WTC11 (cell line): Measurements from ENCODE around the gene HECW1. TPM values are rescaled to one million over a fixed set of nuclear protein-coding genes. Genes with fewer than 3 reads are reported as not detected.

Experiments used
- ATAC-seq: fragments of 200-7000 bp; cut with Tn5 transposase; 2 replicates; pipeline ENCODE4 v1.10.0; 2021; ENCODE audit warnings: mild to moderate bottlenecking, moderate library complexity
- CTCF ChIA-PET: fragments of 300-600 bp; sonication (Branson Sonifier 250); formaldehyde crosslinking; loops from one replicate; lab custom pipeline; 2021; ENCODE audit warnings: antibody characterized with exemption; lab: Charles Lee
- POLR2A ChIA-PET: fragments of 350-600 bp; sonication (Branson Sonifier 250); formaldehyde crosslinking; loops from one replicate; lab custom pipeline; 2021; ENCODE audit warnings: antibody characterized with exemption; lab: Charles Lee
- DNase-seq: peaks from one replicate; pipeline ENCODE4 v3.0.0; 2021; ENCODE audit warnings: low spot score
- H3K27ac Mint-ChIP-seq: 2 replicates; pipeline ENCODE4 v1.8.0; 2021; ENCODE audit warnings: mixed read lengths
- H3K27me3 Mint-ChIP-seq: 2 replicates; pipeline ENCODE4 v1.8.0; 2021; ENCODE audit warnings: low read depth, mild to moderate bottlenecking, moderate library complexity, mixed read lengths
- H3K36me3 Mint-ChIP-seq: 2 replicates; pipeline ENCODE4 v1.8.0; 2021; ENCODE audit warnings: mixed read lengths
- H3K4me1 Mint-ChIP-seq: 2 replicates; pipeline ENCODE4 v1.8.0; 2022; ENCODE audit warnings: mixed read lengths
- H3K4me3 Mint-ChIP-seq: 2 replicates; pipeline ENCODE4 v1.8.0; 2021; ENCODE audit warnings: mild to moderate bottlenecking, moderate library complexity, mixed read lengths
- H3K9me3 Mint-ChIP-seq: 2 replicates; pipeline ENCODE4 v1.8.0; 2021; ENCODE audit warnings: mixed read lengths
- AFF4 ChIP-seq: sonication (generic); formaldehyde crosslinking; IDR thresholded peaks from 2 replicates; pipeline ENCODE4 v1.8.1; 2023; ENCODE audit warnings: mild to moderate bottlenecking, missing genetic modification reagents, borderline replicate concordance
- AR ChIP-seq: fragments of 250-450 bp; sonication (Bioruptor Pico); IDR thresholded peaks from 2 replicates; pipeline ENCODE4 v1.9.0; 2021; ENCODE audit warnings: mild to moderate bottlenecking
- ATF6 ChIP-seq: sonication (generic); formaldehyde crosslinking; IDR thresholded peaks from 2 replicates; pipeline ENCODE4 v1.8.1; 2023; ENCODE audit warnings: mild to moderate bottlenecking, missing genetic modification reagents
- E2F1 ChIP-seq: sonication (generic); formaldehyde crosslinking; IDR thresholded peaks from 2 replicates; pipeline ENCODE4 v1.8.0; 2022; ENCODE audit warnings: mild to moderate bottlenecking, missing genetic modification reagents
- ETV6 ChIP-seq: sonication (generic); formaldehyde crosslinking; IDR thresholded peaks from 2 replicates; pipeline ENCODE4 v1.8.1; 2022; ENCODE audit warnings: mild to moderate bottlenecking, missing genetic modification reagents
- HMGXB4 ChIP-seq: sonication (generic); formaldehyde crosslinking; IDR thresholded peaks from 2 replicates; pipeline ENCODE4 v1.8.1; 2023; ENCODE audit warnings: mild to moderate bottlenecking, moderate library complexity, missing genetic modification reagents
- OVOL2 ChIP-seq: fragments of 250-450 bp; sonication (Bioruptor Pico); IDR thresholded peaks from 2 replicates; pipeline ENCODE4 v1.9.0; 2021; ENCODE audit warnings: mild to moderate bottlenecking, borderline replicate concordance
- PRDM15 ChIP-seq: sonication (generic); formaldehyde crosslinking; IDR thresholded peaks from 2 replicates; pipeline ENCODE4 v1.8.0; 2022; ENCODE audit warnings: missing genetic modification reagents
- PRRX2 ChIP-seq: fragments of 250-450 bp; sonication (Bioruptor Pico); IDR thresholded peaks from 2 replicates; pipeline ENCODE4 v1.8.0; 2021; ENCODE audit warnings: mild to moderate bottlenecking
- SMAD4 ChIP-seq: sonication (generic); formaldehyde crosslinking; IDR thresholded peaks from 2 replicates; pipeline ENCODE4 v1.8.0; 2022; ENCODE audit warnings: mild to moderate bottlenecking, missing genetic modification reagents
- TCF7 ChIP-seq: sonication (generic); formaldehyde crosslinking; IDR thresholded peaks from 2 replicates; pipeline ENCODE4 v1.8.0; 2022; ENCODE audit warnings: mild to moderate bottlenecking, low read depth, missing genetic modification reagents, moderate library complexity
- TP53 ChIP-seq: sonication (generic); formaldehyde crosslinking; IDR thresholded peaks from 2 replicates; pipeline ENCODE4 v1.8.1; 2023; ENCODE audit warnings: mild to moderate bottlenecking, missing genetic modification reagents
- USF2 ChIP-seq: sonication (generic); formaldehyde crosslinking; IDR thresholded peaks from 2 replicates; pipeline ENCODE4 v1.8.1; 2023; ENCODE audit warnings: mild to moderate bottlenecking, missing genetic modification reagents, moderate library complexity
- ZNF121 ChIP-seq: sonication (generic); formaldehyde crosslinking; IDR thresholded peaks from 2 replicates; pipeline ENCODE4 v1.8.0; 2023; ENCODE audit warnings: missing genetic modification reagents
- ZNF138 ChIP-seq: sonication (generic); formaldehyde crosslinking; conservative IDR thresholded peaks from 2 replicates; pipeline ENCODE4 v1.8.1; 2022; ENCODE audit warnings: mild to moderate bottlenecking, moderate library complexity, missing genetic modification reagents
- total RNA-seq: library from RNA; stranded (reverse); gene quantifications from 3 replicates; pipeline ENCODE4 v1.2.3, GENCODE V29; 2021

HECW1 gene
- total RNA-seq, 1 experiment from 2014 or later, result 6.1 TPM

GRCh38 chr7:43469051-43469450, 356.6 kb downstream of the HECW1 start (continued):
- TF ChIP-seq AR (CRISPR knock-in tag) (no peak), PRDM15 (CRISPR knock-in tag) (no peak), TP53 (CRISPR knock-in tag) (no peak), TCF7 (CRISPR knock-in tag) (no peak), USF2 (CRISPR knock-in tag) (no peak), AFF4 (CRISPR knock-in tag) (no peak)

- Mint-ChIP-seq H3K36me3 (no peaks in the 10 kb centered on the region), H3K9me3 (no peaks in the 10 kb centered on the region), H3K27ac (no peak overlapping the region), H3K4me3 (no peak overlapping the region), H3K4me1 (peaks cover 28% of the 10 kb centered on the region), H3K27me3 (no peaks in the 10 kb centered on the region)
- POLR2A ChIA-PET, result no interaction called here
- CTCF ChIA-PET, result no interaction called here
- ATAC-seq, result no peak
- DNase-seq, result no peak
- TF ChIP-seq E2F1 (CRISPR knock-in tag), result no peak
- TF ChIP-seq AR (CRISPR knock-in tag), result no peak
- no peak for TF ChIP-seq ATF6 (CRISPR knock-in tag)
- TF ChIP-seq ZNF138 (CRISPR knock-in tag), result no peak
- TF ChIP-seq PRRX2 (CRISPR knock-in tag), result no peak
- no peak for TF ChIP-seq HMGXB4 (CRISPR knock-in tag)
- no peak for TF ChIP-seq ETV6 (CRISPR knock-in tag)
- no peak for TF ChIP-seq OVOL2 (CRISPR knock-in tag)
- TF ChIP-seq SMAD4 (CRISPR knock-in tag), result no peak
- TF ChIP-seq ZNF121, result no peak
- no peak for TF ChIP-seq TCF7 (CRISPR knock-in tag)
Measured at GRCh38 chr7:43470110-43470509, 357.7 kb downstream of the HECW1 start.
